HEK293 (cell line): Measurements from ENCODE around the gene SIRT7.

ENCODE experiments used
- BCL11A ChIP-seq: fragments of 450-650 bp; formaldehyde crosslinking; IDR thresholded peaks from 2 replicates; pipeline ENCODE4 v1.5.1; 2016; ENCODE audit warnings: low read depth, missing biosample characterization, missing genetic modification characterization
- GLIS1 ChIP-seq: fragments of 450-650 bp; formaldehyde crosslinking; IDR thresholded peaks from 2 replicates; pipeline ENCODE4 v1.5.1; 2016; ENCODE audit warnings: missing biosample characterization, missing genetic modification characterization
- OSR2 ChIP-seq: fragments of 450-650 bp; formaldehyde crosslinking; IDR thresholded peaks from 2 replicates; pipeline ENCODE4 v1.5.1; 2016; ENCODE audit warnings: missing biosample characterization, missing genetic modification characterization
- REST ChIP-seq: fragments of 450-650 bp; formaldehyde crosslinking; IDR thresholded peaks from 2 replicates; pipeline ENCODE4 v1.5.1; 2016; ENCODE audit warnings: missing biosample characterization, missing genetic modification characterization
- SETDB1 ChIP-seq: IDR thresholded peaks from one replicate; pipeline ENCODE4 v1.6.1; 2017; ENCODE audit warnings: mild to moderate bottlenecking, low read length, moderate library complexity, mixed read lengths; ENCODE audit not compliant: insufficient read length
- ZBTB1 ChIP-seq: fragments of 450-650 bp; formaldehyde crosslinking; IDR thresholded peaks from 2 replicates; pipeline ENCODE4 v1.5.1; 2016; ENCODE audit warnings: missing biosample characterization, missing genetic modification characterization
- ZEB2 ChIP-seq: fragments of 450-650 bp; formaldehyde crosslinking; IDR thresholded peaks from 2 replicates; pipeline ENCODE4 v1.5.1; 2016; ENCODE audit warnings: missing biosample characterization, missing genetic modification characterization
- ZFHX2 ChIP-seq: fragments of 450-650 bp; formaldehyde crosslinking; conservative IDR thresholded peaks from 2 replicates; pipeline ENCODE4 v1.5.1; 2016; ENCODE audit warnings: missing biosample characterization, missing genetic modification characterization
- ZNF175 ChIP-seq: fragments of 450-650 bp; formaldehyde crosslinking; IDR thresholded peaks from 2 replicates; pipeline ENCODE4 v1.5.1; 2016; ENCODE audit warnings: missing biosample characterization, missing genetic modification characterization
- ZNF184 ChIP-seq: fragments of 450-650 bp; IDR thresholded peaks from 2 replicates; pipeline ENCODE4 v1.5.1; 2018; ENCODE audit warnings: missing biosample characterization, mild to moderate bottlenecking, missing genetic modification characterization
- ZNF600 ChIP-seq: fragments of 450-650 bp; formaldehyde crosslinking; IDR thresholded peaks from 2 replicates; pipeline ENCODE4 v1.5.1; 2016; ENCODE audit warnings: missing biosample characterization, missing genetic modification characterization
- ZNF660 ChIP-seq: fragments of 450-650 bp; IDR thresholded peaks from 2 replicates; pipeline ENCODE4 v1.5.1; 2018; ENCODE audit warnings: missing biosample characterization, mild to moderate bottlenecking, missing genetic modification characterization
- TF ChIP-seq, protein P1 (sequence below): fragments of 450-650 bp; formaldehyde crosslinking; IDR thresholded peaks from 2 replicates; pipeline ENCODE4 v1.5.1; 2016; ENCODE audit warnings: missing biosample characterization, missing genetic modification characterization
- TF ChIP-seq, protein P2 (sequence below): fragments of 450-650 bp; formaldehyde crosslinking; IDR thresholded peaks from 2 replicates; pipeline ENCODE4 v1.5.1; 2016; ENCODE audit warnings: missing biosample characterization, missing genetic modification characterization
- TF ChIP-seq, protein P3 (sequence below): fragments of 450-650 bp; formaldehyde crosslinking; conservative IDR thresholded peaks from 2 replicates; pipeline ENCODE4 v1.5.1; 2016; ENCODE audit warnings: low read depth, missing biosample characterization, missing genetic modification characterization

The SIRT7 gene

DNA sequence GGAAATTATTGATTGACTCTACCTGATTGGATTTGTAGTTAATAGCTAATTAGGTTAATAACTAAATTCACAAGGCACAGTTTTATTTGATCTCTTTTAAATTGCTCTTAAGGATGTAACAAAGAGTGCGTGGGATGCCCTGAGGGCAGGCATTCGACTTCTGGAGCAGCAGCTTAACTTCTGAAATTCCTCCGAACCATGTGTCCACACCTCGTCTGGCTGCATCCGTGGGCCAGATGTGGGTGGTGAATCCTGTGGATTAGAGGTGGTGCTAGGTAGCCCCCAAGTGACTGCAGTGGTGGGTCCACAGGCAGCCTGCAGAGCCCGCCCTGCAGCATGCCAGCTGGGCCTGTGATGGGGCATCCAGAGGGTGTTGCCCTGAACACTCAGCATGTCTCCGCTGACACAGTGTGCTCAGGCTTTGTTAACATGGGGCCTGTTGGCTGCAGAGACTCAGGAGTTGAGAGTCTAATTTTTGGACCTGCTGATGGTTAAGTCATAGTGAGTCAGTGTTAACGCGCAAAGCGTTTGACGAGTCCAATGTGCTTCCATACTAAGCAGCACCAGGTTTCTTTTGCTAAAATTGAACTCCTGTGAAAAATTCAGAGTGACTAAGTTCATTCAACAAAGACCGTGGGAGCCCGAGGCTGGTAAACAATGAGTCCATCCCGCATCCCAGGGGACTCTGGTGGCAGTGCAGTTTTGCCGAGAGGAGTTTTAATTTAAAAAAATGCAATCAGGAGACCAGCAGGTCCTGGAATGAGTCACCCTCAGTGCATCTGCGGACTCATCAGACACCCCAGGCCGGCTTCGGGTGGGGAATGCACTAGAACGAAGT lies 19.7 kb downstream of the SIRT7 start (continued):
- TF ChIP-seq, protein P1, sequence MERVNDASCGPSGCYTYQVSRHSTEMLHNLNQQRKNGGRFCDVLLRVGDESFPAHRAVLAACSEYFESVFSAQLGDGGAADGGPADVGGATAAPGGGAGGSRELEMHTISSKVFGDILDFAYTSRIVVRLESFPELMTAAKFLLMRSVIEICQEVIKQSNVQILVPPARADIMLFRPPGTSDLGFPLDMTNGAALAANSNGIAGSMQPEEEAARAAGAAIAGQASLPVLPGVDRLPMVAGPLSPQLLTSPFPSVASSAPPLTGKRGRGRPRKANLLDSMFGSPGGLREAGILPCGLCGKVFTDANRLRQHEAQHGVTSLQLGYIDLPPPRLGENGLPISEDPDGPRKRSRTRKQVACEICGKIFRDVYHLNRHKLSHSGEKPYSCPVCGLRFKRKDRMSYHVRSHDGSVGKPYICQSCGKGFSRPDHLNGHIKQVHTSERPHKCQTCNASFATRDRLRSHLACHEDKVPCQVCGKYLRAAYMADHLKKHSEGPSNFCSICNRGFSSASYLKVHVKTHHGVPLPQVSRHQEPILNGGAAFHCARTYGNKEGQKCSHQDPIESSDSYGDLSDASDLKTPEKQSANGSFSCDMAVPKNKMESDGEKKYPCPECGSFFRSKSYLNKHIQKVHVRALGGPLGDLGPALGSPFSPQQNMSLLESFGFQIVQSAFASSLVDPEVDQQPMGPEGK (tag by site-specific recombination): 0 out of 2 replicates have a peak, but pooled peaks have one; percentile 31
- TF ChIP-seq ZNF175 (tag by site-specific recombination) (no peak), ZBTB1 (tag by site-specific recombination) (no peak), ZFHX2 (peak; percentile 53), ZNF660 (tag by site-specific recombination) (0 out of 2 replicates have a peak, but pooled peaks have one; percentile 64), BCL11A (tag by site-specific recombination) (0 out of 2 replicates have a peak, but pooled peaks have one; percentile 34), GLIS1 (tag by site-specific recombination) (peak; percentile 53; the same call in 1 of the 2 replicates), OSR2 (tag by site-specific recombination) (peak; percentile 46), ZNF184 (tag by site-specific recombination) (peak; percentile 90), ZEB2 (tag by site-specific recombination) (peak; percentile 45; the same call in 1 of the 2 replicates), ZNF600 (tag by site-specific recombination) (peak; percentile 76; the same call in 1 of the 2 replicates), SETDB1 (no peak), REST (no peak)
- TF ChIP-seq, protein P2, sequence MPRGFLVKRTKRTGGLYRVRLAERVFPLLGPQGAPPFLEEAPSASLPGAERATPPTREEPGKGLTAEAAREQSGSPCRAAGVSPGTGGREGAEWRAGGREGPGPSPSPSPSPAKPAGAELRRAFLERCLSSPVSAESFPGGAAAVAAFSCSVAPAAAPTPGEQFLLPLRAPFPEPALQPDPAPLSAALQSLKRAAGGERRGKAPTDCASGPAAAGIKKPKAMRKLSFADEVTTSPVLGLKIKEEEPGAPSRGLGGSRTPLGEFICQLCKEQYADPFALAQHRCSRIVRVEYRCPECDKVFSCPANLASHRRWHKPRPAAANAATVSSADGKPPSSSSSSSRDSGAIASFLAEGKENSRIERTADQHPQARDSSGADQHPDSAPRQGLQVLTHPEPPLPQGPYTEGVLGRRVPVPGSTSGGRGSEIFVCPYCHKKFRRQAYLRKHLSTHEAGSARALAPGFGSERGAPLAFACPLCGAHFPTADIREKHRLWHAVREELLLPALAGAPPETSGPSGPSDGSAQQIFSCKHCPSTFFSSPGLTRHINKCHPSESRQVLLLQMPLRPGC (tag by site-specific recombination): peak; percentile 61; the same call in 1 of the 2 replicates
- TF ChIP-seq, protein P3, sequence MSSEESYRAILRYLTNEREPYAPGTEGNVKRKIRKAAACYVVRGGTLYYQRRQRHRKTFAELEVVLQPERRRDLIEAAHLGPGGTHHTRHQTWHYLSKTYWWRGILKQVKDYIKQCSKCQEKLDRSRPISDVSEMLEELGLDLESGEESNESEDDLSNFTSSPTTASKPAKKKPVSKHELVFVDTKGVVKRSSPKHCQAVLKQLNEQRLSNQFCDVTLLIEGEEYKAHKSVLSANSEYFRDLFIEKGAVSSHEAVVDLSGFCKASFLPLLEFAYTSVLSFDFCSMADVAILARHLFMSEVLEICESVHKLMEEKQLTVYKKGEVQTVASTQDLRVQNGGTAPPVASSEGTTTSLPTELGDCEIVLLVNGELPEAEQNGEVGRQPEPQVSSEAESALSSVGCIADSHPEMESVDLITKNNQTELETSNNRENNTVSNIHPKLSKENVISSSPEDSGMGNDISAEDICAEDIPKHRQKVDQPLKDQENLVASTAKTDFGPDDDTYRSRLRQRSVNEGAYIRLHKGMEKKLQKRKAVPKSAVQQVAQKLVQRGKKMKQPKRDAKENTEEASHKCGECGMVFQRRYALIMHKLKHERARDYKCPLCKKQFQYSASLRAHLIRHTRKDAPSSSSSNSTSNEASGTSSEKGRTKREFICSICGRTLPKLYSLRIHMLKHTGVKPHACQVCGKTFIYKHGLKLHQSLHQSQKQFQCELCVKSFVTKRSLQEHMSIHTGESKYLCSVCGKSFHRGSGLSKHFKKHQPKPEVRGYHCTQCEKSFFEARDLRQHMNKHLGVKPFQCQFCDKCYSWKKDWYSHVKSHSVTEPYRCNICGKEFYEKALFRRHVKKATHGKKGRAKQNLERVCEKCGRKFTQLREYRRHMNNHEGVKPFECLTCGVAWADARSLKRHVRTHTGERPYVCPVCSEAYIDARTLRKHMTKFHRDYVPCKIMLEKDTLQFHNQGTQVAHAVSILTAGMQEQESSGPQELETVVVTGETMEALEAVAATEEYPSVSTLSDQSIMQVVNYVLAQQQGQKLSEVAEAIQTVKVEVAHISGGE (tag by site-specific recombination): no peak
- TF ChIP-seq, all 188 proteins: peak for 25
